GM21367 (cell line): Measurements from ENCODE around the gene KLHL10.

ENCODE experiments used
- ATAC-seq: cut with Tn5 transposase; IDR thresholded peaks from one replicate; pipeline ENCODE4 v1.9.1; 2021; ENCODE audit not compliant: unreplicated experiment

Gene KLHL10

DNA sequence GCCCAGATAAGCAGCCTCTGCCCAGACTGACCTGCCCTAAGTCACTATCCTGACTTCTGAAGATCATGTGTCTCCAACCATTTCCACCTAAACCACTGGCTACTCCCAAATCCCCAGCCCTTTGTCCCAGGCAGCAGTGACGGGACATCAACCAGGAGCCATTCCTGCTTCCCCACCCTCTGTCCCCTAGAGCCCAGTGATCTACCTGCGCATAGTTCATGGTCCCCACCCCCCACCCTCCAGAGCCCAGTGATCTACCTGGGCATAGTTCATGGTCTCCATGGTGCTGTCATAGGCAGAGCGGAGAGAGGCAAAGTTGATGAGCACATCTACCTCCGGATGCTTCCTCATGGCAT is 54.4 kb downstream of the KLHL10 start:
- no peak for ATAC-seq

DNA sequence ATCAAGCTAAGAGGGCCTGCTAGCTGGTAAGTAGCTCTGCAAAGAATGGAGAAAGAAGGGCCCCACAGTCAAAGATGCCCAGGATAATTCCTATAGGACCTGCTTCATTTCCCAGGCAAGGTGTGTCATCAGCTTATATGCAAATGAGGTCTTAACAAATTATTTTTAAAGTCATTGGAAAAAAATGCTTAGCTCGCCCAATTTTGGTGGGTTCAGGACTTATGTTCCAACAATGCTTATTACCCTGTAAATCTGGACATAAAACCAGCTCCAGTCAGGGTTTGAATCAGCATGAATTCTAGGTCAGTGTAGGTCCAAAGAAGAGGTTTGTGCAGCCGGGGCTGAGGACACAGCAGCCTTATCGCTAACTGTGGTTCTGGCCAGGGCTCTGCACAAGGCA is 55.8 kb downstream of the KLHL10 start:
- ATAC-seq, result no peak

DNA sequence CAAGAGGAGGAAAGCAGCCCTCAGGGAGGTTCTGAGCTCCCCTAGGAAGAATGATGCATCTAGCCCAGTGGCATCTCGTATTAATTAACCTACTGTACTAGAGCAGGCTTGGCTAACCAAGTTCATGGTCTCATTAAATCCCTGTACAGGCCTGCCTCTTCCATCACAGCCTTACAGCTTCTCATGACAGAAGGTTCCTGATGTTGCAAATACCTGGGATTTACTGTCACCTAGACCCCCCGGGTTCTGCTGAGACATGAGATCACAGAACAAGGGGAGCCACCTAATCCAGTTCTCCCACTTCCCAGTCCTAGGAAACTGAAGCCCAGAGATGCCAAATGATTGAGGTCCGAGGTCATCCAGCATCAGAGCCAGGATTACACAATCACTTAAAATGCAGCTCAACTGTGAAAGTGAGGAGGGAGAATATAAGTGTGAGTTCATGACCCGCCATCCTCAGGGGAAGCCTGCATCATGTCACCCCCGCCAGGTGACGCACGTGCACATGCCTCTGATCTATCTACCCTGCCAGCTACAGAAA is 57.2 kb downstream of the KLHL10 start:
- ATAC-seq, result no peak

DNA sequence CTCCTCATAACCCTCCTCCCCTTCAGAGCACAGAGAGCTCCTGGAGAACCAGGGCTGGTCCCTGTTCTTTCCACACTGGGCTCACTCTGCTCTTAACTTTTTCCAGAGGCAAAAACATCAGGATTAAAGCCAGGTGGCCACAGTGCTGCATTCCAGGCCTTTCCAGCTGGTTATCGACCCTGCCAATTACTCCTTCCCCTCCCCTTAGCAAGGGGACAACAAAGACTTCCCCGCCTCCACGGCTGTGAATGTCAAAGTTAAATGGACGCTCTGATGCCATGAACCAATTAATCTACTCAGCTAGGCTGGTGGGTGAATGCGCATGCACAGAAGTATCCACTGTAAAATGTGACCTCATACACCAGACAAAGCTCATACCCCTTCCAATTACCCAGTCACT is 58.0 kb downstream of the KLHL10 start:
- ATAC-seq, result no peak

DNA sequence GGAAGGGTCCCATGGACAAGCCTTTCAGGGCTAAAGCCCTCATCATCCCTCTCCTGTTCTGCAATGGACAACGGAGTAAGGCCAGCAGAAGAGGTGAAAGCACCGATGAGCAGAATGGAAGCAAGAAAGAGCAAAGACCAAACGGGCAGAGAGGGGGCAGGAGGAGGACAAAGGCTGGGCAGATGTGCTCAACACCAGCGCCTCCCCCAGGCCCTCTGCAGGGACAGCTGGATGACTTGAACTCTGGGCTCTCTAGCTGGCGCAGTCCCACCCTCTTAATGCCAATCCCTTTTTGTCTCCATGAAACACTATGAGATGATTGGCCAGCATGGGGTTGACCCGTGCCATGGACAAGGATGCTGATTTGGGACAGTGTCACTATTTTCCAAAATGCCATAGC is 59.1 kb downstream of the KLHL10 start:
- no peak for ATAC-seq
